Stimulated activated CD4-positive, alpha-beta T cell treated with anti-CD3 and anti-CD28 coated beads, TNF-alpha, amount 100 ng/mL, for 24 hours (primary cell): ENCODE measurements around the gene TTF2.

Experiments used
- DNase-seq, 3 experiments: peaks; one replicate each; pipeline ENCODE4 v3.0.0-alpha.2; 2020; ENCODE audit warnings: low read depth in 3 of 3

Gene TTF2

DNA sequence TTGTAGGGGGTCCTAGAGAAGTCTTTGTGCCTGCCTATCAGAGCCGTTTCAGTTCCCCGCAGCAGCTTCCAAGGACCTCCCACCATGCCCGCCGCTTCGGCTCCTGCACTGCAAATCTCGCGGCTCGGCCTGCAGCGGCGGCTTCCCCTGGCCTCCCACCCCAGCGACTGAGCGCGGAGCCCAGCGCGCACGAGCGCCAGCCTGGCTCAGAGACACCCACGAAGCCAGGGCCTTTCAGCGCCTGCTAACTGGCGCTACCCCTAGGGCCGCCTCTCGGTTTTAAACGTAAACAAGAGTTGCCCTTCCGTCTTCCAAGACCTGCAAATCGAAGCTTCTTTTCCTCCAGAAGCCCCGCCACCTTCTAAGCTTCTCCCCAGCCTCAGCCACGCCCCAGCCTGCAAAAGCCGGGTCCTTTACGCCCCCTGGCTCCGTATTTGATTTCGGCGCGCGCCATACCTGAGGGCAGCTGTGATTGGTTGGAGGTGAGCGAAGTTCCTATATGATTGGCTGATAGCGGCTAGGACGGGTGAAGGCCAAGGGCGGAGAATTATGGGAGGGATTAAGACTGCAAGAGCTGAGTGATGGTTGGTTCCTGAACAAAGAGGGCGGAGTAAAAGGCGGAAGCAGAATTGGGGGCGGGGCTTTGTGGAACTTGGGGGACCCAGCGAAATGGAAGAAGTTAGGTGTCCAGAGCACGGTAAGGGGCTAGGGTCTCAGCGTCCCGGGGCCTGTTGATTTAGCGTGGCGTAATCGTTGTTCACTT lies at the start of gene TTF2:
TTF2 (plus strand) TSS at position 649 of the 763 bp plus-strand sequence; CDS start at position 670, 21 bp downstream.
- peak; percentile 86 to 93 (median 93) for DNase-seq

- no peak for DNase-seq
These were observed 48.8 kb upstream of the TTF2 start for GRCh38 chr1:117011334-117011733.

DNA sequence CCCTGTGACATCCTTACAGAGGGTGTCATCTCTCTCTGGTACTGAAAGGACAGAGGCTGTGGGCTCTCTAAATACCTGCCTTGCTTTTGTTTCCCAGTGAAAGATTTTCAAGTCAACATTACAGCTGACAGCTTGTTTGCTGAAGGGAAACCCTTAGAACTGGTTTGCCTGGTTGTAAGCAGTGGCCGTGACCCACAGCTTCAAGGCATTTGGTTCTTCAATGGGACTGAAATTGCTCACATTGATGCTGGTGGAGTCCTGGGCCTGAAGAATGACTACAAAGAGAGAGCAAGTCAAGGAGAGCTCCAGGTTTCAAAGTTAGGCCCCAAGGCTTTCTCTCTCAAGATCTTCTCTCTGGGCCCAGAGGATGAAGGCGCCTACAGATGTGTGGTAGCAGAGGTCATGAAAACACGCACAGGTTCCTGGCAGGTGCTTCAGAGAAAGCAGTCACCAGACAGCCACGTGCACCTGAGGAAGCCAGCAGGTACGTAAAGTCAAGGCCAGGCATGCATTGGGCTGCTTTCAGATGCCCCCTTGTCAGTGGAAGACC lies 46.7 kb upstream of the TTF2 start:
- DNase-seq: no peak

DNA sequence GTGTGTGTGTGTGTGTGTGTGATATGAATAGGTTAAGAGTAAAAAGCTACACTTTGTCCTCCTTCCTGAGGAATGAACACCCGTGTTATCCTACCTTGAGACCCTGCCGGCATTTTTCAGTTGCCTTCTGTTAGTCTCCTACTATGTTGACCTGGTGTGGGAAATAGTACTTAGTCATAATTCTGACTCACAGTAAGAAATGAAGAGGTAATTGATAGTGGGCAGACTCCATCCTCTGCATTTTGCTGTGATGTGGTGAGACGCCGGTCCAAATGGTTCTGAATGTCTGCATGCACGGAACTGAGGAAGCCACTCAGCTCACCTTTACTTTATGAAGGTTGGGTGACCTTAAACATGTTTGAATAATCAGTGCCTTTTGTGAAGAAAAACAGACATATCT lies 45.9 kb upstream of the TTF2 start:
- DNase-seq: peak in 1 of 3 experiments; percentile 13

- no peak for DNase-seq
These were observed 44.4 kb upstream of the TTF2 start for GRCh38 chr1:117015724-117016123.

DNA sequence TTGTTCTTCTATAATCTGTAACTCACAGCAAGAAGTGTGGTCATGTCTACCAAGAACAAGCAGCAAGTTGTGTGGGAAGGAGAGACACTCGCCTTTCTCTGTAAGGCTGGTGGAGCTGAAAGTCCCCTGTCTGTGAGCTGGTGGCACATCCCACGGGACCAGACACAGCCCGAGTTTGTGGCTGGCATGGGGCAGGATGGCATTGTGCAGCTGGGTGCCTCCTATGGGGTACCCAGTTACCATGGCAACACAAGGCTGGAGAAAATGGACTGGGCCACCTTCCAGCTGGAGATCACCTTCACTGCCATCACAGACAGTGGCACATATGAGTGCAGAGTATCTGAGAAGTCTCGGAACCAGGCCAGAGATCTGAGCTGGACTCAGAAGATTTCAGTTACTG lies 43.1 kb upstream of the TTF2 start:
- no peak for DNase-seq

DNA sequence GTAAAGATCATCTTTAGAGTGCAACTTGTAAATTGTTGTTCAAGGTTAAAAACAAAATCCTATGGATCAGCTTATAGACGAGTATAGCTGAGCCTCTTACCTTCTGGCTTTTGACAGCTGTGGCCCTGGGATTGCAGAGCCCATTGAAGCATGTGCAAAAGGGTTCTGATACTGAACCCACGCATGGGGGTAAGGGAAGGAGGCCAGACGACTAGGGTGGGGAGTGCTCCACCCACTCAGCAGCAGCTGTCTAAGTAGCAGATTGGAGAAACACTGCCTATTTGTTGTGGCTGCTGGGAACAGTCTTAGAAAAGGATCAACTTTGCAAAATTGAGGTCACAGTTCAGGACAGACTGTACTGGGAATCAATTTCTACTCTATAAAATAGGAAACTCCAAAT lies 42.5 kb upstream of the TTF2 start:
- no peak for DNase-seq

- no peak for DNase-seq
These were observed 39.5 kb upstream of the TTF2 start for GRCh38 chr1:117020526-117021156.

GRCh38 chr1:117022114-117022513 lies 38.0 kb upstream of the TTF2 start:
- DNase-seq: no peak

- DNase-seq: no peak
These were observed 34.6 kb upstream of the TTF2 start for GRCh38 chr1:117025568-117025967.

- DNase-seq: no peak
These were observed 33.8 kb upstream of the TTF2 start for GRCh38 chr1:117026361-117026760.

DNA sequence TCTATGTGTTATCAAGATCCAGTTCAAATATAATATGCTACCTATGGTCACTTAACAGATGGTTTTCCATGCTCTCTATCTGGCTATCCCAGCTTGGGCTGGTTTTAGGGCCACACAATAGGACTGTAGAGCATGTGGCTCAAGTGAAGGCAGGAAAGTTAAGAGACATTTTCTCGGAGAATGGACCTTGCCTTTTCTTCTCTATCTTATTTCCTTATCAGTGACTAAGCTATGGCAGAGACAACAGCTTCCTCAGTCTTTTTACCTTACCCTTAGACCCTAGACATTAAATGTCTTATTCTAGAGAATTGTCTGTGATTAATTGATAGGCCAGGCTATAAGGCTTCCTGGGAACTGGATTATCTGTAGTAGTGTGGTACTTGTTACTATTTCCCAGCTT lies 30.4 kb upstream of the TTF2 start:
- no peak for DNase-seq

DNA sequence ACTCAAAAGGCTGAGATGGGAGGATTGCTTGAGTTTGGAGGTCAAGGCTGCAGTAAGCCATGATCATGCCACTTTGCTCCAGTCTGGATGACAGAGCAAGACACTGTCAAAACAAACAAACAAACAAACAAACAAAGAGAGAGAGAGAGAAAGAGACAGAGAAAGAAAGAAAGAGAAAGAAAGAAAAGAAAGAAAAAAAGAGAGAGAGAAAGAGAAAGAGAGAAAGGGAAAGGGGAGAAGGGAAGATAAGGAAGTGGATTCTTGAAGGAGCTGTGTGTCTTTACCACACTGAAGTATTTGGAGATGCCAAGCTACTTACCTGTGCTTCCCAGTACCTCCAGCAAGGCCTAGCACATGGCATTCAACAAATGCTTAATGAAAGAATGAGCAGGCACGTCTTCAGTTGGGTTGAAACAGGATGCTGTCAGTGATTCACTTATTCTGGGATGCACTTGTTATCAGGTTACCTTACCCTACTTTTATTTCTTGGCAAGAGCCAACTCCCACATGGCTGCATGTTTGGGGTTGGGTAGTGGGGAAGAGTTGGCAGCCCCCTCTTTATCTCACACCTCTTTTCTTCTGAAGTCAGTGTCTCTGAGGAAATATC lies 29.8 kb upstream of the TTF2 start:
- no peak for DNase-seq

GRCh38 chr1:117032266-117032665 lies 27.9 kb upstream of the TTF2 start:
- no peak for DNase-seq

DNA sequence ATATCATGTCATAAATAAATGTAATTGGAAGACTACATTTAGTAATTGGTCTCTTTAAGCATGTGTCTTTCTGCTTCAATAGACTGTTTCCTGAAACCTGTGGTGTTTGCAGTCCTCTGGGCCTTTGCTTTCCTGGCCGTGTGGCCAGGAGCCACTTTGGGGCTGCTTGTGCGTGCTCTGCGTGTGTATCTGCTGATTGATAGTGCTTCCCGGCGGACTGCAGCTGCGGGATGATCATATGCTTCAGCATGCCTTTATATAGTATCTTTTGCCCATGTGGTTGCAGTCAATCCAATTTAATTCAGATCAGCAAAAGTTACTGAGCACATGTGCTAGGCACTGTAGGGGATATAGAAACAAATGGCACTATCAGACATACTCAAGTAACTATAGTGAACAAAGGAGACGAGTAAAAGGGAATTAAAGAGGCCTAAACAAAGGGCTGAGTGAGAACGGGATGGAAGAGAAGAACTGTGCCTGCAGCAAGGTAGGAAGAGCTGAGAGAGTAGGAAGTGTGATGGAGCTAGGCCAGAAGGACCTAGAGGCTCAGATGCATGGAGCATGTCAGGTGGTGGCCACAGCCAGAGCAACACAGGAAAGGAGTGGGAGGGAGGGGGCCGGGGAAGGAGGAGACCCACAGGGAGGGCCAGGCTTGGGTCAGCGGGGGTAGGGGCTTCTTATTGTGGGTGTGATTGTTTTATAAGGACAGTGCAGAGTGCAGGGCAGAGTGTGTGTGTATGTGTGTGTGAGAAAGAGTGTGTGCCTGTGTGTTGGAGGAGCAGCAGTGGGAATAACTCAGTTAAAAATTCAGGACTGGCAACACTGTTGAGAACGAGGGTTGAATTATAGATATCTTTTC lies 27.2 kb upstream of the TTF2 start:
- DNase-seq: no peak

DNA sequence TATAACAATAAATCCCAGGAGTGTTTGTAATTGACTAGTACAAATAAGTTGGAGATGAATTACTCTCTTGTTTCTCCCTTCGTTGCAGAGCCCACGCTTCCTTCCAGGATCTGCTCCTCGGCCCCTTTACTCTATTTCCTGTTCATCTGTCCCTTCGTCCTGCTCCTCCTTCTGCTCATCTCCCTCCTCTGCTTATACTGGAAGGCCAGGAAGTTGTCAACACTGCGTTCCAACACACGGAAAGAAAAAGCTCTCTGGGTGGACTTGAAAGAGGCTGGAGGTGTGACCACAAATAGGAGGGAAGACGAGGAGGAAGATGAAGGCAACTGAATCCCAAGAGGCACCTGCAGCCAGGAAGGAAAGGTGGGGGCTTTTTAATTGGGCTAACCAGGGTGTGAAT lies 26.4 kb upstream of the TTF2 start:
- DNase-seq: no peak

DNA sequence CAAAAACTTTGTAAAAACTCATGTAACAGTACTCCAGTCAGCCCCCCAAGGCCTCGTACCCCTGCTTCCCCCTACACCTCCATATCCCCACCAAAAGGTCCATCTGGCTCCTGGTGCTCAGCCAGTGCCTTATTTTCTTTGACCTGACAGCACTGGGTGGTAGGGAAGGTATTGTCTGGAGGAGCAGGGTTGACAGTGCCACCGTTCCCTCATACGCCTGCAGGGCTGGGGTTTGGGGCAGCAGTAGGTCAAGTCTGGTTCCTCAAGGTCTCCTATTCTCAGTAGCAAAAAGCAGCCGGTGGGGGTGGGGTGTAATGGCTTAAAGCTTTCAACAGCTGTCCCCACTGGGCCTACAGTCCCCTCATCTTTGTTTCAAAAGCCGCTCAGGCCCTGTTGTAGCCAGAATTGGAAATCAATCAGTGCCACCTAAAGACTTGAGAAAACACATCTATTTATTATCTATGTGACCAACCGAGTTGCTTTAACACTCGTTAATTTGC lies 25.3 kb upstream of the TTF2 start:
- DNase-seq: no peak

DNA sequence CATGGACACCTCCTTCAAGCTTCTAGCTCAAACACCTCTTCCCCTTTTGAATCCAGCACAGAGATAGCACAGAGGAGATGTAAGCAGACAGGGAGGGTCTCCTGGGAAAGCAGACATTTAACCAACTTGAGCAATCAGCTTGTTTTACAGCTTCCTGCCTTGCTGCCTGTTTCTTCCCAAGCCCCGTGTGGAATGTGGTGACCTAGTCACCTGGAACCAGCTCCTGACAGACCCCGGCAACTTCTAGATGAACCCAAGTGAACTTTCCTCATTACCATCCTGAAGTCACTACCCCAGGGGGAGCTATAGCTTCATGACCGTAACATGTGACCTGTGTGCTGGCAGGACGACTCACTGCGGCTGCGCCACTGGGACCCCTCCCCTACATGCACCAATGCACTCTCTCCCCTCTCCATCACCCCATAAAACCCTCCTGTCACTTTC lies 24.1 kb upstream of the TTF2 start:
- DNase-seq: no peak

DNA sequence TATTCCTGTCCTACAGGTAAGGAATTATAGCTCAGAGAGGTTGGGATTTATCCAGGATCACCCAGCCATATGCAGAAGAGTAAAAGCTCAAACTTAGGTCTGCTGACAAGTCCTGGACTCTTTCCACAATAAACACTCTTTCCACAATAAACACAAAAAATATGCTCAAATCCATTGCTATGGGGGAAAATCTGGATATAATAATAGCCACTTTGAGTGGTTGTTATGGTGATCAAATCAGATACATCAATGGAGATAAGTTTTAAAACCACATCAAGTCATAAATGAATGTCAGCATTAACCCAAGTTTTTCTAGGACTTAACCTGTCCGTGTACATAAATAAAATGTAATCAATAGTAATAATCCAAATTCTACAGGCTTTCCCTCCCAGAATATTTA lies 22.3 kb upstream of the TTF2 start:
- no peak for DNase-seq

DNA sequence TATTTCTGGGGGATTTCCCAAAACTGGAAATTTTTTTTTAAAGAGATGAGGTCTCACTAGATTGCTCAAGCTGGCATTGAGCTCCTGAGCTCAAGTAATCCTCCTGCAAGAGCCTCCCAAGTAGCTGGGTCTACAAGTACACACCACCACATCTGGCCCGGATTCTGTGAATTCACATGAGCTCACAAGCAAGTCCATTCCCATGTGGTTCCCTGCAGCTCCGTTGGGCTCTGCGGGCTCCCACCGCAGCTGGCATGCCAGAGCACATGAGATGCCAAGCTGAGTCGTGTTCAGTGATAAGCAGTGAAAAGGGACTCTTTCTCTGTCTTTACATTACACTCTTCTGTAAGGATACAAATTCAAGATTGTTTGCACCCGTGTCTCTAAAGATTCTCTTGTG lies 21.9 kb upstream of the TTF2 start:
- DNase-seq: no peak

DNA sequence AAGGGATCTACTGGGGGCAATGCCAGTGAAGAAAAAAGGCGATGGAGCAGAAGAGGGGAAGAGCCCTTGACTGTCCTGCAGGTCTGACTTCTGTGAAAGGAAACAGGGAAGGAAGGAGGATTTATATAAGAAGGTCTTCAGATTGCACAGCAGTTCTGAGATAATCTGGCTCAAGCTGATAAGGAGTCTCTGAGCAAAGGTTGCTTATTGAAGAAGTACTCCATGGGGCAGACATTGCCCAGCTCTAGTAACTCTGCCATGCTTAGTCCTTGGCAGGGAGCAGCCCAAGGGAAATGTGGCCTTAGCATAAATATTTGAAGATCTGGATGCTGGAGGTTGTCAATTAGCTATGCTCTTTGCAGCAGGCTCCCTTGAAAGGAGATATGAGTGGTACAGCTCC lies 15.9 kb upstream of the TTF2 start:
- DNase-seq: no peak

DNA sequence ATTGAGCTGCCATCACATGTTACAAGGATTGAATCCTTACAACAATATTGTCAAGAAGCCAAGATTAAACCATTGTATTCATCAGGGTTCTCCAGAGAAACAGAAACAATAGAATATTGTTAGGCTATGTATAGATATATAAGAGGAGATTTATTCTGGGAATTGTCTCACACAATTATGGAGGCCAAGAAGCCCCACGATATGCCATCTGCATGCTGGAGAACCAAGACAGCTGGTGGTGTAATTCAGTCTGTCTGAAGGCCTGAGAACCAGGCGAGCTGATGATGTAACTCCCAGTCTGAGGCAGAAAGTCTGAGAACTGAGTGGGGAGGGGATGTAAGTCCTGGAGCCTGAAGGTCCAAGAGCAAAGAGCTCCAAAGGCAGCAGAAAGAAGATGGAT lies 14.5 kb upstream of the TTF2 start:
- no peak for DNase-seq
